Adrenal gland (tissue), 12 donors: ENCODE data around the gene UPK2. TPM values are rescaled to one million over a fixed set of nuclear protein-coding genes. Genes with fewer than 3 reads are reported as not detected.

Experiments used
- DNase-seq, 7 donors: peaks; one replicate each; pipeline ENCODE4 v3.0.0-alpha.2; 2019 to 2020
- H3K27ac ChIP-seq, 5 donors: fragments of 200-600 bp; sonication (generic) in 4 of 5; 1 replicate in 3 of 5; 2 replicates in 2 of 5; pipeline versions ENCODE4 v1.5.1 to v1.8.0; 2016 to 2020; ENCODE audit warnings: mild to moderate bottlenecking in 1 of 5
- H3K27me3 ChIP-seq: fragments of 200-600 bp; 2 replicates; pipeline ENCODE4 v1.8.0; 2021
- H3K36me3 ChIP-seq, 2 donors: fragments of 200-600 bp; replicated peaks in 1 of 2; 1 replicate in 1 of 2; 2 replicates in 1 of 2; pipeline versions ENCODE4 v1.5.1 to v1.8.0; 2018 to 2022
- H3K4me1 ChIP-seq, 2 donors: fragments of 200-600 bp; replicated peaks in 1 of 2; 1 replicate in 1 of 2; 2 replicates in 1 of 2; pipeline versions ENCODE4 v1.5.1 to v1.8.0; 2018 to 2021
- H3K4me3 ChIP-seq, 4 donors: fragments of 200-600 bp; sonication (generic) in 3 of 4; one replicate each; pipeline ENCODE4 v1.5.1; 2016 to 2018
- H3K9me3 ChIP-seq, 3 donors: fragments of 200-600 bp; sonication (generic) in 1 of 3; replicated peaks in 1 of 3; 1 replicate in 2 of 3; 2 replicates in 1 of 3; pipeline versions ENCODE4 v1.5.1 to v1.8.0; 2016 to 2021
- CTCF ChIP-seq, 6 experiments: fragments of 450-650 bp in 4 of 6; fragments of 200-600 bp in 2 of 6; sonication (generic) in 1 of 6; IDR thresholded peaks; 1 replicate in 5 of 6; 2 replicates in 1 of 6; pipeline versions ENCODE4 v1.5.1 to v1.8.0; 2016 to 2021; ENCODE audit warnings: antibody characterized with exemption in 6 of 6, mild to moderate bottlenecking in 2 of 6, moderate library complexity in 1 of 6
- POLR2A ChIP-seq, 2 donors: fragments of 450-650 bp; IDR thresholded peaks; one replicate each; pipeline ENCODE4 v1.6.1; 2017; ENCODE audit warnings: antibody characterized with exemption in 2 of 2, mild to moderate bottlenecking in 2 of 2, moderate library complexity in 1 of 2
- WGBS, 4 donors: extraction: QIAGEN DNeasy Blood & Tissue Kit in 2 of 4; methylation state at CpG; one replicate each; pipeline versions ENCODE4 v1.1.5 to v1.1.7; 2013 to 2017; 5-methylcytosine and 5-hydroxymethylcytosine counted together
- intact Hi-C, 2 donors: fragments of 100-400 bp; cut with DNase I; formaldehyde crosslinking; loops; one replicate each; pipeline versions ENCODE4 v1.14.1 to v1.15.0; 2022 to 2023
- polyA plus RNA-seq, 3 donors: library from polyadenylated mRNA; stranded (reverse); fragments of 200-250 nt in 2 of 3; fragments of 350-450 nt in 1 of 3; fragmentation: Illumina TruSeq in 1 of 3; extraction: RNeasy Lipid Tissue Mini Kit (QIAGEN cat#74804) in 1 of 3; gene quantifications; one replicate each; pipeline ENCODE4 v1.2.3, GENCODE V29; 2013 to 2014
- total RNA-seq, 9 donors: library from RNA; depleted of rRNA in 4 of 9; stranded (reverse); fragments of >200 nt in 4 of 9; fragments of 120-200 nt in 1 of 9; fragmentation: NEBNext Ultra II Directional in 1 of 9; extraction: Animal tissue kit (Norgen Biotek cat#: 25700) in 1 of 9; gene quantifications; one replicate each; pipeline versions ENCODE4 v1.1.0 to v1.2.4, GENCODE V29; 2013 to 2023
- donor health status: healthy with polysubstance abuse.
- donor health status: Bipolar disorder and iron deficiency.
- donor health status: DM: yes; HTN: yes; CAD: no.
- donor health status: DM: no; HTN: no; CAD: no.
- donor health status: DM: no; HTN: no; CAD: no.
- donor health status: DM: yes; HTN: yes; CAD: no.

The UPK2 gene
- total and polyA plus RNA-seq, 12 donors, result 0.39 to 1.0 (median 0.64) TPM; not detected in 9

GRCh38 chr11:118908901-118909618 is 47.0 kb upstream of the UPK2 start:
- Histone ChIP-seq H3K9me3 (no peaks in the 10 kb centered on the region), H3K27ac (peak overlapping the region; percentile 80 to 98 (median 92)), H3K27me3 (no peaks in the 10 kb centered on the region), H3K4me1 (peaks cover 54 to 67% of the 10 kb centered on the region in 2 donors), H3K36me3 (peaks cover 0 to 35% of the 10 kb centered on the region in 2 donors), H3K4me3 (peak overlapping the region in 2 of 4 donors; percentile 0 to 57)
- TF ChIP-seq CTCF (IDR thresholded peaks at IDR 0.05), result peak in 1 of 6 experiments; percentile 12
- peak; percentile 49 to 94 for TF ChIP-seq POLR2A (IDR thresholded peaks at IDR 0.05)
- 3 to 9% (median 8%) methylated on average over 6 to 17 of the region's 17 CpGs for WGBS, 4 donors
- intact Hi-C loops, result loop anchor here in 1 of 2 donors (10.0 kb wide), 1 partner anchor 114 kb away; the partner anchor contains the start of gene DDX6
- DNase-seq, result peak; percentile 88 to 96 (median 92)

GRCh38 chr11:118909619-118910308 is 46.3 kb upstream of the UPK2 start:
- peak in 1 of 7 donors; percentile 35 for DNase-seq

GRCh38 chr11:118910309-118911112 is 45.6 kb upstream of the UPK2 start:
- H3K27me3 ChIP-seq, result no peaks in the 10 kb centered on the region
- H3K9me3 ChIP-seq, result no peaks in the 10 kb centered on the region
- peak; percentile 75 to 94 (median 89) for DNase-seq
- peaks cover 68 to 81% of the 10 kb centered on the region in 2 donors for H3K4me1 ChIP-seq
- peaks cover 0 to 20% of the 10 kb centered on the region in 2 donors for H3K36me3 ChIP-seq
- 8 to 38% (median 18%) methylated on average over 9 to 65 of the region's 67 CpGs for whole genome bisulfite sequencing, 4 donors
- intact Hi-C loops, result loop anchor here in 1 of 2 donors (2.0 kb wide), 1 partner anchor 14 kb away; the partner anchor contains the start of gene BCL9L
- peak overlapping the region in 2 of 4 donors; percentile 0 to 57 for H3K4me3 ChIP-seq
- H3K27ac ChIP-seq, result peak overlapping the region; percentile 87 to 98 (median 93)
- peak in 1 of 6 experiments; percentile 8 for TF ChIP-seq CTCF (IDR thresholded peaks at IDR 0.05)
- TF ChIP-seq POLR2A (IDR thresholded peaks at IDR 0.05), result peak in 1 of 2 donors; percentile 78

More at GRCh38 chr11:118909619-118910308, 46.3 kb upstream of the UPK2 start:
- intact Hi-C loops, result loop anchor here (2.0 to 10.0 kb wide), 2 partner anchors 15 to 115 kb away; partner anchors contain the start of genes BCL9L (in 1 of the 2) and DDX6 (in 1 of the 2)
- Histone ChIP-seq H3K4me1 (peaks cover 61 to 74% of the 10 kb centered on the region in 2 donors), H3K4me3 (peak overlapping the region in 2 of 4 donors; percentile 0 to 57), H3K27ac (peak overlapping the region; percentile 80 to 98 (median 92)), H3K36me3 (peaks cover 0 to 28% of the 10 kb centered on the region in 2 donors), H3K27me3 (no peaks in the 10 kb centered on the region), H3K9me3 (no peaks in the 10 kb centered on the region)
- WGBS, 4 donors, result 32 to 56% (median 39%) methylated on average over 5 to 21 of the region's 21 CpGs
- TF ChIP-seq CTCF (IDR thresholded peaks at IDR 0.05) (no peak), POLR2A (IDR thresholded peaks at IDR 0.05) (no peak)
